HUDEP-2 (cell line): ENCODE results near the gene USP21.

Experiments used
- DNase-seq, 76 experiments: peaks; one replicate each; lab custom pipeline; 2025; ENCODE audit not compliant: unreplicated experiment in 76 of 76; lab: John Stamatoyannopoulos, UW

USP21 gene

GRCh38 chr1:161166669-161167548, 7.6 kb downstream of the USP21 start:
- DNase-seq = peak in 35 of 76 experiments; percentile 11 to 92 (median 46)

GRCh38 chr1:161168906-161169305, 9.6 kb downstream of the USP21 start:
- no peak for DNase-seq

GRCh38 chr1:161171191-161171590, 11.9 kb downstream of the USP21 start:
- no peak for DNase-seq

GRCh38 chr1:161171696-161172095, 12.4 kb downstream of the USP21 start:
- DNase-seq = no peak

GRCh38 chr1:161172349-161172748, 13.0 kb downstream of the USP21 start:
- DNase-seq = no peak

GRCh38 chr1:161172776-161173376, 13.6 kb downstream of the USP21 start:
- peak in 1 of 76 experiments; percentile 18 for DNase-seq

GRCh38 chr1:161173711-161174110, 14.4 kb downstream of the USP21 start:
- DNase-seq = no peak

GRCh38 chr1:161174911-161175310, 15.6 kb downstream of the USP21 start:
- DNase-seq = no peak

GRCh38 chr1:161175771-161176453, 16.6 kb downstream of the USP21 start:
- no peak for DNase-seq

GRCh38 chr1:161176468-161177111, 17.3 kb downstream of the USP21 start:
- DNase-seq = peak in 1 of 76 experiments; percentile 32

- DNase-seq = peak; percentile 13 to 96 (median 82)
Observed at GRCh38 chr1:161177112-161177935, 18.0 kb downstream of the USP21 start, which contains the start of gene B4GALT3. Gene B4GALT3 (minus strand): TSS chr1:161177507. CDS start chr1:161176060, 1,447 bp downstream.

GRCh38 chr1:161177936-161178244, 18.6 kb downstream of the USP21 start:
- DNase-seq = no peak

- no peak for DNase-seq
Observed at GRCh38 chr1:161179698-161180097, 20.4 kb downstream of the USP21 start.

GRCh38 chr1:161180639-161181038, 21.3 kb downstream of the USP21 start:
- DNase-seq = peak in 1 of 76 experiments; percentile 9

GRCh38 chr1:161182214-161182613, 22.9 kb downstream of the USP21 start:
- DNase-seq = peak in 7 of 76 experiments; percentile 11 to 27 (median 23)

- DNase-seq = peak in 29 of 76 experiments; percentile 6 to 54 (median 24)
Observed at GRCh38 chr1:161185282-161185682, 26.0 kb downstream of the USP21 start.

GRCh38 chr1:161185732-161186311, 26.5 kb downstream of the USP21 start:
- no peak for DNase-seq

- DNase-seq = no peak
Observed at GRCh38 chr1:161187311-161187710, 28.0 kb downstream of the USP21 start.

GRCh38 chr1:161188381-161188780, 29.1 kb downstream of the USP21 start:
- no peak for DNase-seq

- no peak for DNase-seq
Observed at GRCh38 chr1:161189036-161189435, 29.7 kb downstream of the USP21 start.
